ENCODE measurements around the gene INPP4B.

Gene INPP4B

GRCh38 chr4:142097015-142097414, 749.1 kb downstream of the INPP4B start:
- H4K20me1 ChIP-seq (ENCODE audit: insufficient read depth), result no peaks in the 10 kb centered on the region

DNA sequence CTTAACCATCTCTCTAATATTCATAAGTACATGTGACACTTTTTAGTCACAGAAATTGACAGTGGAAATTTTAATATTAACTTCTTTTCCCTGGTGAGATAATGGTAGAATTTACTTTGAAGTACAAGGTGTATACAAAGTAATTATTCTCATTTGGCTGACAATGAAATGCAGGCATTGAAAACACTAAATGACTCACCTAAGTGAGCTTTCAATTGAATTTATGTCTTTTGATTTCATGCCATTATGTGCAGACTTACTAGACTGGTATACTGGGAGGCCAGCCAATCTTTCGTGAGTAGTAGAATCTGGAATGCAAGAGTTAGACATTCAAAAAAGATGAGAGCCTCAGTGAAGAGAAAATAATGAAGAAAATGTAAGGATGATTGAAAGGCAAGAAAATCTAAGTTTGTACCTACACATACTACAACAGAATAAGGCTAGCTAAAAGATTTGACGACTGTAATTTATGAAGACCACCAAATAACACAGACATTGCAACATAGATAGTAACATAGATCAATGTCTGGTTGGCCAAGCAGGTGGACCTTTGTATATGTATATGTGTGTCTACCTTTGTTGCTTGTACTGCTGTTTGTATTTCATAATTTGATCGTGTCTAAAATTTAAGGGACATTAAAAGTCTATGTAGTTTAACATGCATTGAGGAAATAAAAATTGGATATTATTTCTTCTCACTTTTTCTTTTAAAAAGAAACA, 750.1 kb downstream of the INPP4B start:
- H3K79me2 ChIP-seq (ENCODE audit: insufficient read depth, low read depth), result no peaks in the 10 kb centered on the region
- no peak overlapping the region for H2AFZ ChIP-seq (ENCODE audit: low read depth)
- H3K9ac ChIP-seq, result no peak overlapping the region
- H4K20me1 ChIP-seq (ENCODE audit: insufficient read depth), result no peaks in the 10 kb centered on the region
- H3K4me1 ChIP-seq (ENCODE audit: low read depth, poor library complexity, severe bottlenecking), result no peaks in the 10 kb centered on the region
- H3K27ac ChIP-seq, result no peak overlapping the region
- H3K4me3 ChIP-seq (IDR thresholded peaks at IDR 0.05; ENCODE audit: insufficient read depth, low read depth, low read length), result no peak overlapping the region
- H3K4me2 ChIP-seq, result no peak overlapping the region
- no peaks in the 10 kb centered on the region for H3K36me3 ChIP-seq (ENCODE audit: insufficient read depth)
- TF ChIP-seq CTCF (conservative IDR thresholded peaks at IDR 0.05; ENCODE audit: low read depth, low read length), result no peak
- H3K27me3 ChIP-seq (ENCODE audit: insufficient read depth, low read depth), result no peaks in the 10 kb centered on the region

More at GRCh38 chr4:142097015-142097414, 749.1 kb downstream of the INPP4B start:
- no peaks in the 10 kb centered on the region for H3K4me1 ChIP-seq (ENCODE audit: low read depth, poor library complexity, severe bottlenecking)
- H3K79me2 ChIP-seq (ENCODE audit: insufficient read depth, low read depth), result no peaks in the 10 kb centered on the region
- H3K27me3 ChIP-seq (ENCODE audit: insufficient read depth, low read depth), result no peaks in the 10 kb centered on the region
- H3K27ac ChIP-seq, result no peak overlapping the region
- H3K9ac ChIP-seq, result no peak overlapping the region
- no peak overlapping the region for H3K4me2 ChIP-seq
- H3K4me3 ChIP-seq (IDR thresholded peaks at IDR 0.05; ENCODE audit: insufficient read depth, low read depth, low read length), result no peak overlapping the region
- no peak overlapping the region for H2AFZ ChIP-seq (ENCODE audit: low read depth)
- no peaks in the 10 kb centered on the region for H3K36me3 ChIP-seq (ENCODE audit: insufficient read depth)
- TF ChIP-seq CTCF (conservative IDR thresholded peaks at IDR 0.05; ENCODE audit: low read depth, low read length), result no peak

DNA sequence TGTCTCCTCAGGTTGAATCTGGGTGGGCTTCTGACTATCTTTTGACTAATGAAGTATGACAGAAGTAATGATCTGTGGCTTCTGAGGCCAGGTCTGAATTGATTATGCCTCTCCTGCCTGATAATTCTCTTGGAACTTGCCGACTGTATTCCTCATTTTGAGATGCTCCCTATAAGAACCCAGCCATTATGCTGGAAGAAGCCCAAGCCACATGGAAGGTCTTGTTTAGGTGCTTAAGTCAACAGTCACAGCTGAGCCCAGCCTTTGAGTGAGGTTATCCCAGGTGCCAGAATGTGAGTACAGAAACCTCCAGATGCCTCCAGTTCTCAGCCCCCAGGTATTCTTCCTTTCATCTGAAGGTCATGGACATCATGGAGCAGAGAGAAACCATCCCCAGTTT, 753.2 kb downstream of the INPP4B start:
- Histone ChIP-seq H3K4me3 (IDR thresholded peaks at IDR 0.05; ENCODE audit: insufficient read depth, low read depth, low read length) (no peak overlapping the region), H3K9ac (no peak overlapping the region), H3K36me3 (ENCODE audit: insufficient read depth) (no peaks in the 10 kb centered on the region), H3K79me2 (ENCODE audit: insufficient read depth, low read depth) (no peaks in the 10 kb centered on the region), H2AFZ (ENCODE audit: low read depth) (no peak overlapping the region), H3K27ac (no peak overlapping the region), H4K20me1 (ENCODE audit: insufficient read depth) (no peaks in the 10 kb centered on the region), H3K4me2 (no peak overlapping the region), H3K4me1 (ENCODE audit: low read depth, poor library complexity, severe bottlenecking) (no peaks in the 10 kb centered on the region), H3K27me3 (ENCODE audit: insufficient read depth, low read depth) (no peaks in the 10 kb centered on the region)
- no peak for TF ChIP-seq CTCF (conservative IDR thresholded peaks at IDR 0.05; ENCODE audit: low read depth, low read length)

GRCh38 chr4:142091691-142092182, 754.4 kb downstream of the INPP4B start:
- Histone ChIP-seq H3K4me2 (no peak overlapping the region), H3K4me1 (ENCODE audit: low read depth, poor library complexity, severe bottlenecking) (no peaks in the 10 kb centered on the region), H3K4me3 (IDR thresholded peaks at IDR 0.05; ENCODE audit: insufficient read depth, low read depth, low read length) (no peak overlapping the region), H3K27ac (no peak overlapping the region), H3K9ac (no peak overlapping the region), H2AFZ (ENCODE audit: low read depth) (no peak overlapping the region), H3K27me3 (ENCODE audit: insufficient read depth, low read depth) (no peaks in the 10 kb centered on the region), H3K36me3 (ENCODE audit: insufficient read depth) (no peaks in the 10 kb centered on the region), H4K20me1 (ENCODE audit: insufficient read depth) (no peaks in the 10 kb centered on the region), H3K79me2 (ENCODE audit: insufficient read depth, low read depth) (no peaks in the 10 kb centered on the region)
- TF ChIP-seq CTCF (conservative IDR thresholded peaks at IDR 0.05; ENCODE audit: low read depth, low read length), result no peak

Data from KMS-11 (cell line).